GM18505 (cell line): ENCODE data around the gene IL5.
A peak's percentile ranks its signal among the peaks of the same experiment; 100 is the strongest.
"Not testable (repeated sequence)": the region's sequence is repeated elsewhere in the genome, so short reads cannot be mapped to it uniquely, and the experiment has no call there.

Experiments used
- ATAC-seq: cut with Tn5 transposase; IDR thresholded peaks from one replicate; pipeline ENCODE4 v1.9.1; 2021; ENCODE audit not compliant: unreplicated experiment
- POLR2A ChIP-seq: IDR thresholded peaks from 4 replicates; pipeline ENCODE4 v1.6.1; 2011; ENCODE audit warnings: borderline replicate concordance; ENCODE audit not compliant: insufficient read depth, insufficient read length; ENCODE audit errors: extremely low read depth

Gene IL5

DNA sequence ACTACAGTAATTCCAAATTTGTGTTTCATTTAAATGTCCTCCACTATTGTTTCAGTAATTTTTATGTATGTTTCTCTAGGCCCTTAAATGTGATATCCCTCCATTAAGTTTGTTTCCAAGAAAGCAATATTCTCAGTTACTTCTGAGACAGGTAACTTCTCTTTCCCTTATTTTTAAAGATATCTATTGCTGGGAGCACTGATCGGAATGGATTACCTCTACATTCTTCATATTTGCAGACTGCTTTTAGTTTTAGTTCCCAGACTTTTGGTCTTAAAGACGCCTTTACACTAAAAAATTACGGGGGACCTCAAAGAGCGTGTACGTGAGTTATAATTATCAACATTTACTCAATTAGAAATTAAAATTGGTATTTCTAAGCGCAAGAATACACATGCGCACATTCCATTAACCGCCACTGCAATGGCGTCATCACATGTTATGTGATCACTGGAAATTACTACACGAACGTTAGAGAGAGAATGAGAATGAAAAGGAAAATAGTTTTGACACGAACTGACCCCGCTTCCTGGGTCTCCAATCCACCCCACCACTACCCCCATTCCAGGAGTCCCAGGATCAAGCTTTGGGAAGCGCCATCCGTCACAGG is 12.9 kb upstream of the IL5 start:
- no peak for ATAC-seq
- TF ChIP-seq POLR2A: no peak

- no peak for TF ChIP-seq POLR2A
- ATAC-seq: no peak
These were observed 6.3 kb upstream of the IL5 start for GRCh38 chr5:132549576-132549975.

DNA sequence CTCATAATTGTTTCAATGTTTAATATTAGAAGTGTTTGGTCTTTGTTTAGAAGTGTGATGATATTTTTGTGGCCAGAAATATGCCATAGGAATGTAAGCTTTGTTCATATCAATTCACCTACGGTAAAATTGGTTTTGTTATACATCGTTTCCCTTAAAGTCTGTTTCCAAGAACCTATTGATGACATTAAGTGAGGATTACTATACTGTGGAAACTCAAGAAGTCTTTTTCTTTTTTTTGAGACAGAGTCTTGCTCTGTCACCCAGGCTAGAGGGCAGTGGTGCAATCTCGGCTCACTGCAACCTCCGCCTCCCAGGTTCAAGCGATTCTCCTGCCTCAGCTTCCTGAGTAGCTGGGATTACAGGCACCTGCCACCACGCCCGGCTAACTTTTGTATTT is 5.5 kb upstream of the IL5 start:
- not testable (repeated sequence) for ATAC-seq

DNA sequence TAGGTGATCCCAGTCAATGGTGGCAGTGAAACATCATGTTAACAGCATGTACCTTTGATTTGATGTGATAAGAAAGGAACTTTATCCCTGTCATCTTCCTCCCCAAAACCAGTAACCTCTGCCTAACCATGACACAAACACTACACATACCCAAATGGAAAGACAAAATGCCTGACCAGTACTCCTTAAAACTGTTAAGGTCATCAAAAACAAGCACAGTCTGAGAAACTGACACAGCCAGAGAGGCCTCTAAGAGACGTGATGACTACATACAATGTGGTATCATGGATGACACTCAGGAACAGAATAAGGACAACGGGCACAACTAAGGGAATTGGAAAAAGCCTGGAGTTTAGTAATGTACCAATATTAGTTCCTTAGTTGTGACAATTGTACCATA is 3.9 kb upstream of the IL5 start:
- no peak for TF ChIP-seq POLR2A
- ATAC-seq: no peak

DNA sequence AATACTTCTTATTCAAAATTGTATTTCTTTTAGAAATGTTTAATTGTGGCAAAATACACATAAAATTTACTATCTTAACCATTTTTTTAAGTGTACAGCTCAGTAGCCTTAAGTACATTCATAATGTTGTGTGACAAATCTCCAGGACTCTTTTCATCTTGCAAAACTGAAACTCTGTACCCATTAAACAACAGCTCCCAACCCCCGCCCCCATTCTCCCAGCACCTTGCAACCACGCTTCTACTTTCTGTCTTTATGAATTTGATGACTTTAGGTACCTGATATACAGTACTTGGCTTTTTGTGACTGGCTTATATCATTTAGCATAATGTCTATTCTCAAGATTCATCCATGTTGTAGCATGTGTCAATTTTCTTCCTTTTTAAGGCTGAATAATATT is 2.8 kb upstream of the IL5 start:
- TF ChIP-seq POLR2A: no peak
- ATAC-seq: no peak

DNA sequence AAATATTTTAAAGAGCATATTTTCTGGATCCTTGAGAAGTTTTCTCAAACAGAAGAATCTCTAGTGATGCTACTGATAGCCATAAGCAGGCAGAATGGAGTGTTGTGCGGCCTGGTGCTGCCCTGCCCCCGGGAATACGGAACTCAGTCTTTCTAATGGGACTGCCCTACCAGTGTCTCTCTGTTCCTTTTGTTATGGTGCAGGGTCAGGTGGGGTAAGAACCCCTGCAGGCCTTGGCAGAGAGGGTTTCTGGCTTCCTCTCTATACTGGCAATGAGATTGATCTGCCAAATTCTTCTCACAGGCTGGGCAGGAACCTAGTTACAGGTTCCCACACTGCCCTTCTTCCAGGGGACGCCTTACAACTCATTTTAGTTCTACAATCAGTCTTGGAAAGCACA is 2.6 kb downstream of the IL5 start:
- ATAC-seq: no peak
- TF ChIP-seq POLR2A: no peak

DNA sequence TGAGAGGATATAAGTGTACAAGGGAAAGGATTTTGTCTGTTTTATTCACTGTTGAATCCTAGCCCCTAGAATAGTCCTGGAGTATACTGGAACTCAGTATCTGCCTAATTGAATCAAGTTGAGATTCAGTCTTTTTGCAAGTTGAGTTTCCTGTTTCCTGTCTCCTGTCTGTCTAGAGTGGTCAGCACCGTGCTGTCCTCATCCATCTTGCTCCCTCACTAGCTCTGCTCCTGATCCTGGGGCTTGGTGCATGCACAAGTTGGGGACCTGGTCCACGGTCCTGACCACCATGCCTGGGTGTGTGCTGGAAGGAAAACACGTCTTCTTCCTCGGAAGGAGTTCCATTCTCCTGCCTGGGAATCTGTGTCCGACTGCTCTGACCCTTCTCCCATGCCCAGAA is 3.2 kb downstream of the IL5 start:
- no peak for ATAC-seq
- TF ChIP-seq POLR2A: no peak

DNA sequence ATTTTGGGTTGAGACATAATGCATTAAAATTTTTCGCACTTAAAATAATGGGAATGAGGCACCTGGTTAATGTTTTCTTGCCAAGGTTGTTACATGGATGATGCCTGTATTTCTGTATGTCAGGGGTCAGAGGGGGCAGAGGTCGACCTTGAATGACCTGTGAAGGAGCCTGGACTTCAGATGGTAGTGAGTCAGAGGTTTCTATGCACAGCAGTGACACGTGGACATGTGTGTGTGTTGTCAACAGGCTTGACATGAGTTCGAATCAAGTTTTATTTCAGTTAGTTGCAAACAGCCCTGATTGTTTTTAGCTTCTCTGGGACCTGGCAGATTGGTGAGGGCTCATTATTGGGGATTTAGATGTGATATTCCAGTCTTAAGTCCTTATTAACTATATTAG is 3.6 kb downstream of the IL5 start:
- ATAC-seq: no peak
- TF ChIP-seq POLR2A: no peak

GRCh38 chr5:132530946-132531345 is 12.4 kb downstream of the IL5 start:
- no peak for ATAC-seq
- TF ChIP-seq POLR2A: no peak

GRCh38 chr5:132528866-132529634 is 14.3 kb downstream of the IL5 start:
- no peak for TF ChIP-seq POLR2A
- ATAC-seq: no peak

GRCh38 chr5:132528021-132528420 is 15.3 kb downstream of the IL5 start:
- ATAC-seq: no peak
- no peak for TF ChIP-seq POLR2A

GRCh38 chr5:132526974-132527564 is 16.3 kb downstream of the IL5 start:
- no peak for ATAC-seq
- TF ChIP-seq POLR2A: no peak

GRCh38 chr5:132526290-132526973 is 16.9 kb downstream of the IL5 start:
- peak; percentile 34 for ATAC-seq
- TF ChIP-seq POLR2A: no peak

GRCh38 chr5:132525299-132525724 is 18.0 kb downstream of the IL5 start:
- no peak for TF ChIP-seq POLR2A
- ATAC-seq: peak; percentile 60

- not testable (repeated sequence) for ATAC-seq
These were observed 18.4 kb downstream of the IL5 start for GRCh38 chr5:132524877-132525276.

GRCh38 chr5:132522067-132522466 is 21.3 kb downstream of the IL5 start:
- ATAC-seq: not testable (repeated sequence)

DNA sequence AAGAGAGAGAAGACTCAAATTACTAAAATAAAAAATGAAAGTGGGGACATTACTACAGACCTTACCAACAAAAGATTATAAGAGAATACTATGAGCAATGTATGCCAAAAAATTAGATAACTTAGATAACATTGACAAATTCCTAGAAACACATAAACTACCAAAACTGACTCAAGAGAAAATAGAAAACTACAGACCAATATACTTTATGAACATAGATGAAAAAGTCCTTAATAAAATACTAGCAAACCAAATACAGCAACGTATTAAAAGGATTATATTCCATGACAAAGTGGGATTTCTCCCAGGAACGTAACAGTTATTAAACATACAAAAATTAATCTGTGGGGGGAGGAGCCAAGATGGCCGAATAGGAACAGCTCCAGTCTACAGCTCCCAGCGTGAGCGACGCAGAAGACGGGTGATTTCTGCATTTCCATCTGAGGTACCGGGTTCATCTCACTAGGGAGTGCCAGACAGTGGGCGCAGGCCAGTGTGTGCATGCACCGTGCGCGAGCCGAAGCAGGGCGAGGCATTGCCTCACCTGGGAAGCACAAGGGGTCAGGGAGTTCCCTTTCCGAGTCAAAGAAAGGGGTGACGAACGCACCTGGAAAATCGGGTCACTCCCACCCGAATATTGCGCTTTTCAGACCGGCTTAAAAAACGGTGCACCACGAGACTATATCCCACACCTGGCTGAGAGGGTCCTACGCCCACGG is 29.5 kb downstream of the IL5 start:
- not testable (repeated sequence) for ATAC-seq
